NCI-H2029 (cell line): ENCODE results near the gene MKNK2.
"Not testable (repeated sequence)": the region's sequence is repeated elsewhere in the genome, so short reads cannot be mapped to it uniquely, and the experiment has no call there.

Experiments used
- DNase-seq: peaks from one replicate; lab custom pipeline; 2025; lab: John Stamatoyannopoulos, UW

MKNK2 gene

DNA sequence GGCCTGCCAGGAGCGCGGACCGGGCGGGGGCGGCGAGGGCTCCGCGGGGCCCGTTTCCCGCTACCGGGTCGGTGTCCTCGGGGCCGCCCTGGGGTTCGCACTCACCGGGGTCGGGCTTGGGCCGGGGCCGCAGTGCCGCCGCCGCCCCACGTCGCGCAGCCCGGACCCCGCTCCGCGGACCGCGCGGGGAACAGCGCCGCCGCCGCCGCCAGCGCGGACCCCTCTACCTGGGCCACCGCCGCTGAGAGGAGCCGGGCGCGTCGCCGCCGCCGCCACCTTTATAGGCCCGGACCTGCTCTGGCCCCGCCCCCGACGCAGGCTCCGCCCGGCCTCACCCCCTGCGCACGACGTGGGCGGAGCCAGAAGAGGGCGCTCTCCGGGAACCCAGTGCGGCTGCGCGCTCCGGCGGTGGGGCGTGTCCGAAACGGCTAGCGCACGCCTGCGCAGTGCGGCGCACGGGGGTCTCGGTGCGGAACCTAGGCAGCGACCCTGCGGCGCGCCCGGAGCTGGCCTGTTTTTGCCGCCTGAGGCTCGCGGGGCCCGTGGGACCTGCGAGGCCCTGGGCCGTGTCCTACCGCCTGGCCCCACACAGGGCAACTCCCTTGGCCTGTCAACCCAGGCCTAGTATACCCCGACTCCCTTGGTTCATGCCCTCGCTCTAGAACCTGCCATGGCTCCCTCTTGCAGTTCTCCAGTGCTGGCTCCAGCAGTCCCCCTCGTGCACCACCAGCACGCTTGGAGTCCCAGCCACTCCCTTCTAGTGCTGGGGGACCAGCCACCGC lies at the start of gene MKNK2:
Gene MKNK2 (minus strand): TSS at position 254 of the 782 bp plus-strand sequence. CDS start 393 bp downstream, outside the sequence.
- DNase-seq: peak; percentile 74

DNA sequence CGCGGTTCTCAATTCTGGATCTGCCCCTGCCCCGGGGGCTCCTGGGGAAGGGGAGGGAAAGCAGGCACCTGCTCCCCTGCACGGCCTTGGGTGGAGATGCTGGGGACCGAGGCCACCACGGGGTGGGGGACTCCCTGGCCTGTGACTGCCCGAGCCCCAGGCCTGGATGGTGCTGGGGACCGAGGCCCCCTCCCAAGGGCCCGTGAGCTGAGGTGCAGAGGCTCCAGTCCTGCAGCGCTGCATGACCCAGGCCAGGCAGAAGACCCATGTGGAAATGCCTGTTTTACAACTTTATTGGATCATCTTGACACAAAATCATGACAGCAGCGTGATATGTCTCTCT lies 49.6 kb upstream of the MKNK2 start:
- no peak for DNase-seq

DNA sequence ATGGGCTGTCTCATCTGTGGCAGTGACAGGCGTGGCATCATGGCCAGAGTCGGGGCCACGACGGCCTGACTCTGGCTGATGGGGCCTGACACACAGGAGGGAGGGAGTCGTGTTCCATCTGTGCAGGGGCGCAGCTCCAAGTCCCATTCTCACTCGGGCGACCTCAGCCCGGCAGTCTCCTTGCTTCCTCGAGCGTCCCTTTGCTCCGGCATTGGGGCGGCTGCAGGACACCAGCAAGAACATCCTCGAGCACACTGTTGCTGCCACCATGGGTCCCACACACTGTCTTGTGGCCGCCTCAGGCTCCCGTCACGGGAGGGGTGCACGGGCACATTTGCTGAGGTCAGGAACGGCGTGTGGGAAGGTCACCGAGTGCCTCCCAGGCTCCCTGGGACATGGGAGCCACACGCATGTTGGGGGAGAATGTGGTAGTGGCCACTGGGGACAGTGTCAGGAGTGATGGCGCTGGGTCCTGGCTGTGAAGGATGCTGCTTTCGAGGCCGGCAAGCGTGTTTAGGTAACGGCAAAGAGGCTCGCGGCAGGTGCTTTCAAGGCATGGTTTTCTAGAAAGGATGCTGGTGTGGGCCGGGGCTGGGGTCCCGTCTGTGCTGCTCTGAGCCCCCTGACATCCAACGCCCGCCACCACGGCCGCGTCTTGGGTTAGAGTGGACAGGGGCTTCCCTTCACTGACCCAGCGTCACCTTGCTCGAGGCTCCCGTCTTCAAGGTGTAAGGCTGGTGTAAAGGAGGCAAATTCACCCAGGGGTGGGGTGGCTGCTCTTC lies 49.1 kb upstream of the MKNK2 start:
- no peak for DNase-seq

DNA sequence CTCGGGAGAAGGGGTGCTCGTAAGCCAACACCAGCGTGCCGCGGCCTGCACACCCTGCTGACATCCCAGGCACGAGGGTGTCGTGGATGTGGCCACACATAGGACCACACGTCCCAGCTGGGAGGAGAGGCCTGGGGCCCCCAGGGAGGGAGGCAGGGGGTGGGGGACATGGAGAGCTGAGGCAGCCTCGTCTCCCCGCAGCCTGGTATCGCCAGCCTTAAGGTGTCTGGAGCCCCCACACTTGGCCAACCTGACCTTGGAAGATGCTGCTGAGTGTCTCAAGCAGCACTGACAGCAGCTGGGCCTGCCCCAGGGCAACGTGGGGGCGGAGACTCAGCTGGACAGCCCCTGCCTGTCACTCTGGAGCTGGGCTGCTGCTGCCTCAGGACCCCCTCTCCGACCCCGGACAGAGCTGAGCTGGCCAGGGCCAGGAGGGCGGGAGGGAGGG lies 48.0 kb upstream of the MKNK2 start:
- DNase-seq: no peak

DNA sequence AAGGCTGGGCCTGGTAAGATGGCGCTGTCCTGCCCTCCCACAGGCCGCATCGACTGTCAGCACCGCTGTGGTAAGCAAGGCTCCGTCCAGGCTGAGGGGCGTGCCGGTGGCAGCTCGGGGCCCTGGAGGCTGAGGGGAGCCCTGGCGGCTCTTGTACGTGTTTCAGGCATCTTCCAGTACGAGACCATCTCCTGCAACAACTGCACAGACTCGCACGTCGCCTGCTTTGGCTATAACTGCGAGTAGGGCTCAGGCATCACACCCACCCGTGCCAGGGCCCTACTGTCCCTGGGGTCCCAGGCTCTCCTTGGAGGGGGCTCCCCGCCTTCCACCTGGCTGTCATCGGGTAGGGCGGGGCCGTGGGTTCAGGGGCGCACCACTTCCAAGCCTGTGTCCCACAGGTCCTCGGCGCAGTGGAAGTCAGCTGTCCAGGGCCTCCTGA lies 46.9 kb upstream of the MKNK2 start:
- no peak for DNase-seq

DNA sequence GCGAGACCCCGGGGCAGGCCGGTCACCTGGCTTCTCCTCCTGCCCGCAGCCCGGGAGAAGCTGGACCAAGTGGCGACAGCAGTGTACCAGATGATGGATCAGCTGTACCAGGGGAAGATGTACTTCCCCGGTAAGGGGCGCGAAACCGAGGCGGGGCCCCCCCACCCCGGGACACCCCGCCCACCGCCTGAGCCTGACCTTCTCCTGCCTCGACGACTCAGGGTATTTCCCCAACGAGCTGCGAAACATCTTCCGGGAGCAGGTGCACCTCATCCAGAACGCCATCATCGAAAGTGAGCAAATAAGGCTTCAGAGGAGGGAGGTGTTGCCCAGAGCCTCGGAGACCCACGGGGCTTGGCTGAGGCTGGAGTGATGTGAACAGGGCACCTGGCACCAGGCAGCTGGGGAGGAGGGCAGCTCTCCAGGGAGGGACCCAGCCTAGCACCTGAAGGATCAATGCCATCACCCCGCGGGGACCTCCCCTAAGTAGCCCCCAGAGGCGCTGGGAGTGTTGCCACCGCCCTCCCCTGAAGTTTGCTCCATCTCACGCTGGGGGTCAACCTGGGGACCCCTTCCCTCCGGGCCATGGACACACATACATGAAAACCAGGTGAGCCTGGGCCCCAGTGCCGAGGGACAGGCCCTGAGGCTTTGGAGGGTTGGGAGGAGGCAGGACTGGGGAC lies 46.3 kb upstream of the MKNK2 start:
- peak; percentile 45 for DNase-seq

DNA sequence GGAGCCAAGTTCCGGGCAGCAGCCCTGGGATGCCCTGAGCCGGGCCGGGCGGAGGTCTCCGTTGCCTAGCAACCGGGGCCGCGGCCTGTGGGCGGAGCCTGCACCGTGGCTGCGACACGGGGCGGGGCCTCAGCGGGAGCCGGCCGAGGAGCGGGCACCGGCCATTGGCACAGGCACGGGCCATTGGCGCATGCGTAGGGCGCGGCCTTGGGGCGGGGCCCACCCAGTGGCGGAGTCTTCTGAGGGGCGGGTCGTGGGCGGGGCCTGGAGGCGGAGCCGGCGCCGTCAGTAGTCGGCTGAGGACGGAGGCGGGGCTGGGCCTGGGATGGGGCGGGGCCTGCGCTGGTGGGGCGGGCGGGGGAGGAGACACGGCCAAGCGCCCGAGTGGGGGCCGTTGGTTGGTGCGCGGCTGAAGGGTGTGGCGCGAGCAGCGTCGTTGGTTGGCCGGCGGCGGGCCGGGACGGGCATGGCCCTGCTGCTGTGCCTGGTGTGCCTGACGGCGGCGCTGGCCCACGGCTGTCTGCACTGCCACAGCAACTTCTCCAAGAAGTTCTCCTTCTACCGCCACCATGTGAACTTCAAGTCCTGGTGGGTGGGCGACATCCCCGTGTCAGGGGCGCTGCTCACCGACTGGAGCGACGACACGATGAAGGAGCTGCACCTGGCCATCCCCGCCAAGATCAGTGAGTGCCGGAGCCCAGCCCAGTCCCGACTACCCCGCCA lies 45.6 kb upstream of the MKNK2 start, which contains the start of gene IZUMO4:
Gene IZUMO4 (plus strand): TSS at position 436 of the 723 bp plus-strand sequence. CDS start 31 bp downstream, at position 467.
- peak; percentile 94 for DNase-seq

DNA sequence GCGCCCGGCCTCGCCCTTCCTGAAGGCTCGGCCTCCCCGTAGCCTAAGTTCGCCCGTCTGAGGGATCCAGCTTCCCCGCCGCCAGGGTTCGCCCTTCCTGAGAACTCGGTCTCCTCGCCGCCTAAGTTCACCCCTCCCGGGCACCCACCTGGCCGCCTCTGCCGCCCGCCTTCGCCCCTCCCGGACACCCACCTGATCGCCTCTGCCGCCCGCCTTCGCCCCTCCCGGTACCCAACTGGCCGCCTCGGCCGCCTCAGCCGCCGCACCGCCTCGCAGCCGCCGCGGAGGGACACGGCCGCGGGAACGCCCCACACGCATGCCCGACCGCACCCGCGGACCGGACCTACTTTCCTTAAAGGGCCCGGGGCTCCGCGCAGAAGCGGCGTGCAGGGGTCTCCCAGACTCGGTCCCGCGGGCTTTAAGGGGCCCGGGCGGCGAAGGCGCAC lies 45.0 kb upstream of the MKNK2 start, which contains the start of gene MOB3A:
Gene MOB3A (minus strand): TSS at position 293 of the 446 bp plus-strand sequence. CDS start 17,766 bp downstream, outside the sequence.
- peak; percentile 93 for DNase-seq

DNA sequence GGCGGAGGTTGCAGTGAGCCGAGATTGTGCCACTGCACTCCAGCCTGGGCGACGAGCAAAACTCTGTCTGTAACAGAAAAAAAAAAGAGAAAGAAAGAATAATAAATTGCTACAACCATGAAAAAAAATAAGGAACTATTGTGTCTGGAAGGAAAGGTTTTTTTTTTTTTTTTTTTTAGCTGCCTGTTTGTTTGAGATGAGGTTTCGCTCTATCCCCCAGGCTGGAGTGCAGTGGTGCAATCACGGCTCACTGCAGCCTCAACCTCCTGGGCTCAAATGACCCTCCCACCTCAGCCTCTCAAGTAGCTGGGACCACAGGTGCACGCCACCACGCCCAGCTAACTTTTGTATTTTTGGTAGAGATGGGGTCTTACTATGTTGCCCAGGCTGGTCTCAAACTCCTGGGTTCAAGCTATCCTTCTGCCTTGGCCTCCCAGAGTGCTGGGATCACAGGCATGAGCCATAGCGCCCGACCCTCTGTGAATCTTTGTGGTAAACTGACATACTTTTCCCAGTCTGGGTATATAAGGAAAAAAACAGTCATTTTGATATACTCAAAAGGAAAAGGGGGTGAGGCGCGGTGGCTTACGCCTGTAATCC lies 41.0 kb upstream of the MKNK2 start:
- not testable (repeated sequence) for DNase-seq

DNA sequence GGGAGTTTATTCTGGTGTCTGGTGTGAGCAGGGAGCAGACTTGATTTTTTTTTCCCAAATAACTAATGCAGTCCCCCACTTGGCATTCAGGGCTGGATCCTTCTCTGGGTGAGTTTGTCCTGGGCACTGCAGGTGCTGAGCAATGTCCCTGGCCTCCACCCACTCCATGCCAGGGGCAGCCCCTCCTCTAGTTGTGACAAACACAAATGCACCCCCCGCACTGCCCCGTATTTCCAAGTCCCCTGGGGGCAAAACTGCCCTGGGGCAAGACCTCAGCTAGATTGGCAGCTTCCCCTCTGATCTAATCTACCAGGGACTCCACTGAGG lies 38.6 kb upstream of the MKNK2 start:
- no peak for DNase-seq

DNA sequence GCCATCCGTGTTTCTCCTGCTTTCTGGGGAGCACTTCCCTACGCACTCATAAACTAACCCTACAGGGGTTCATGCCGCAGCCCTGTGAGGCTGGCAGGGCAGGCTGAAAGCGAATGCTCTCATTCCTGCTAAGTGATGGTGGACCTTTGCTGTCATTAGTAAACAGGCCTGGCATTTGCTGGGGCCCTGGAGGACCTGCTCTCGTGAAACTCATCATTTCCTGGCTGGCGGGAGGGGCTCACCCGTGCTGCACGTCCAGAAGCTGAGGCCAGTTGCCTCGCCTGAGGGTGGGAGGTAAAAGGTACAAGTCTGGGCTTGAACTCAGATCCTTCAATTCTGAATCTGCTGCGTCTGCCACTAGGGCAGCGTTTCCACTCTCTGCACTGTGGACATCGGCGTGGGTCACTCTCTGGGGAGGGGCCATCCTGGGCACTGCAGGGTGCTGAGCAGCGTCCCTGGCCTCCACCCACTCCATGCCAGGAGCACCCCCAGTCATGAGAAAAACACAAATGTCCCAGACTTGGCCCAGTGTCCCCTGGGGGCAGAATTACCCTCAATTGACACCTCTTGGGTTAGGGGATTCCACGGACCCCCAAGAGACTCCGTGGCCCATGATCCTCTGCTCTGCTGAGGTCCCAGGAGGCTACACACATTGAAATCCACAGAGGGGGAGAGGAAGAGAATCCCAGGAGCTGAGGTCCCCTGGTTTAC lies 38.1 kb upstream of the MKNK2 start:
- no peak for DNase-seq

DNA sequence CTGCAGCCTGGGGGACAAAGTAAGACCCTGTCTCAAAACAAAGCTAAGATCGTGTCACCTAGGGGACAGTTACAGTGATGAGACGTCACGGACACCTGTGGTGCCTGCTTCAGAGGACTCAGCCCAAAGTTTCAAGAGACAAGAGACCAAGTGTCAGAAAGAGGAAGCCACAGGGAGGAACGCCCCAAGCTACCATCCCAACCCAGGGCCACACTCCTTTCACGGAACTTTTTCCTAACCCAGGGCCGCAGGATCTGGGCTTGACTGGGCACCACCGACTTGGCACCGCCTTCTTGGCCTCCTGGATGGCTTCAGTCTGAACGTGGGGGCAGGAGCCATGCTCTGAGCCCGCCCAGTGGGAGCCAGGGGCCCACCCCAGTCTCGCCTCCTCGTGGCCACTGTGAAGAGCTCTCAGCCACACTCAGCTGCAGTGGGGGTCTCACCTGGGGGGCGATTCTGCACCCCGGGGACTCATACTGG lies 36.6 kb upstream of the MKNK2 start:
- DNase-seq: no peak

DNA sequence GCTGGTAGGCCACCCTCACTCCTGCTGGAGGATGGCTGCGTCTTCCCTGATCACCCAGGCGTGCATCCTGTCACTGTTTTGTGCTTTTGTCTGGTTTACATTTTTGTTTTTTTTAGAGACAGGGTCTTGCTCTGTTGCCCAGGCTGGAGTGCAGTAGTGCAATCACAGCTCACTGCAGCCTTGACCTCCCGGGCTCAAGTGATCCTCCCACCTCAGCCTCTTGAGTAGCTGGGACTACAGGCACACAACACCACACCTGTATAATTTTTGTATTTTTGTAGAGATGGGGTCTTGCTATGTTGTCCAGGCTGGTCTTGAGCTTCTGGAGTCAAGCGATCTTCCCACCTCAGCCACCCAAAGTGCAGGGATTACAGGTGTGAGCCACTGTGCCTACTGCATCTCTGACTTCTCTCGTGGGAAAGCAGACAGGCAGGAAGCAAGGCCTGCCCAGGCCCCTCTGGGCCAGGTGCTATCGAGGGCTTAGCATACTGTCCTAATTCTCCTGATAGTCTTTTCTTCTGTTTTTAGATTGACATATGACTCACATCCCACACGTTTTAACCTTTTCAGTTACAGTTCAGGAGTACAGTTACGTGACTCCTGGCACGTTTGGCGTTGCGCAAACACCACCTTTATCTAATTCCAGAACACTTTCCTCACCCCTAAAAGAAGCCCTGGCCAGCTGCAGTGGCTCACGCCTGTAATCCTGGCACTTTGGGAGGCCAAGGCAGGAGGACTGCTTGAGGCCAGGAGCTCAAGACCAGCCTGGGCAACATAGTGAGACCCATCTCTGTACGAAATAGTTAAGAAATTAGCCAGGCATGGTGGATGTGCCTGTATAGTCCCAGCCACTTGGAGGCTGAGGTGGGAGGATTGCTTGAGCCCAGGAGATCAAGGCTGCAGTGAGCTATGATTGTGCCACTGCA lies 35.9 kb upstream of the MKNK2 start:
- peak; percentile 34 for DNase-seq

DNA sequence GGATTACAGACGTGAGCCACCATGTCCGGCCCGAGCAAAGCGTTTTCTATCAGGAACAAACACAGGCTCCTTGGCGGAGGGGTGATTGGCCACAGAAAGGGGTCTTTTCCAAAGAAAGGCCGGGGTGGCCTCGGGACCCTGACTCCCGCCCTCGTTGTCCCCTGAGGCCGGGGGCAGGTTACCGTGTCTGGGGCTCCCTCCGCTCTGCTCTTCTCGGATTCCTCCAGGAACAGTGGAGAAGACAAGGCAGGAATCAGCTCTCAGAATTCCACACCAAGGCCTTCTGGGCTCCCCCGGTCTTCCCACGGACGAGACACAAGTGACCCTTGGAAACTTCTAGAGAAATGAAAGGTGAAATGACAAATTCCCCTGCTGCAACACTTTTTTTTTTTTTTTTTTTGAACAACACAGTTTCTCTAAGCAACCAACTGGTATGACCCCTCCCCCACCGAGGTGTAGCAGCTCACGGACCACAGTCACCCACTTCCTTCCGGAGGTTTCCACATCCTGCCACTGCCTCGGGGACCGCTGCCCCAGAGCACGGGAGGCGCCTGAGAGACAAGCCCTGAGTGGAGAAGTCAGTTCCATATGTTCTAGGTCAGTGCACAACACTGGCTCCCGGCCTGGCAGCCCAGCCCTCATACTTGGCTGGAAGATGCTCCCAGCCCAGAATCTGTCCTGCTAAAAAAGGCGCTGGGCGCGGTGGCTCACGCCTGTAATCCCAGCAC lies 34.1 kb upstream of the MKNK2 start:
- DNase-seq: no peak

DNA sequence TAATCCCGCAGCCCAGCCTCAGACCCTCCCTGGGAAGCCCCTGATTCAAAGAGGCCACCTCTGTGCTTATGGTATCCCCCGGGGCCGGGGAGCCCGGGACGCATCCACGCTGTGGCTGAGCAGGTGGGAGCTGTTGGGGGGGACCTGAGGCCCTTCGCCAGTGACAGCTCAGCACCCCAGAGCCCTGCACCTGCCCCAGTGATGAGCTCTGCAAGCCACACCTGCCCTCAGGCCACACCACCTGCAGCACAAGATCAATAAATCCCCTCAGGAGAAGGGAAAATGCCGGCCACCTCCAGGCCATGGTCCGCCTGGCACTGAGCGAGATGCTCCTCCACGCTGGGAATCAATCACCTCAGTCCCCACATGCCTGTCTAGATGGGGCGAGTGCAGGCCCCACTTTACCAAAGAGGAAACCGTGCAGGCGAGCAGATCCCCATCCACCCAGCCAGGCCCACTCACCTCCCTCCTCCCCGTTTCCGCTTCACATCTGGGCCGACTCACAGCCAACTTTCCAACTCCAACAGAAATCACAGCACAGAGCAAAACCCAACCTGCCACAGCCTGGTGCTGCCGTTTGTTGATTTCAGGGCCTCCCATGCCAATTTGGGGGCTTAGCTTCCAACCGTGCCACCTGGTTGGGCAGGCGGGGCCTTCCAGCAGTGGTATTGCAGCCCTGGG lies 32.3 kb upstream of the MKNK2 start:
- no peak for DNase-seq

DNA sequence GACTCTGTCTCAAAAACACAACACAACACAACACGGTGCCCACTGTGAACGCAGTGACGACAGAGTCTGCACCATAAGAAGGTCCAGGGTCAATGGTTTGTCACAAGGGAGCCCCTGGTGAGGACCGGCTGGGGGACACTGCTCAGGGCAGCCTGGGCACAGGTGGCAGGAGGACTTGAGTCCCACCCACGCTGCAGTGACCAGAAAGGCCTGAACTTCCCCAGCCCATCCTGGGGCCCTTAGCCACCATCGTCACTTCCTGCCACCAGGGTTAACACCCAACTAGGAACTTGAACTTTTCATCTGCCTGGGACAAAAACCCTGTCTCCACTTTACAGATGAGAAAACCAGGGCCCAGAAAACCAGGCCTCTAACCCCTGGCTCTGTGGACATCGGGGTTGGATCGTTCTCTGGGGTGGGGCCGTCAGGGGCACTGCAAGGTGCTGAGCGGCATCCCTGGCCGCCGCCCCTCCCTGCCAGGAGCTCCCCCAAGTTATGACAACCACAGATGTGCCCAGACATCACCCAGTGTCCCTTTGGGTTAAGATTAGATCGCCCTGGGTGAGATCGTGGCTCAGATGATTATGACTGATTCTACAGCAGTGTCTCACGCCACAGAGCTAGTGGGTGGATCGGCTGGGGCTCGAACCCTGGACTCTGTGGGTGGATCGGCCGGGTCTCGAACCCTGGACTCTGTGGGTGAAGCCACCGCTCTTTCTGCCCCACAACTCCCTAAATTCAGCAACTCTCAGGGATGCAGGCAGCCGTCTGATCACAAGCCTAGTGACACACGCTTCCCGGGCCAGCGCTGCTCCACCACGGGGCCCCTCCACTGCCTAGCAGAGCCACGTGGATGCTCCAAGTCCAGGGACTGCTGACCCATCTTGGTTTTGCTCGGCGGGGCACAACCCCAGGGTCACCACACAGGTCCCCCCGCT lies 31.1 kb upstream of the MKNK2 start:
- DNase-seq: no peak
